Hepatocyte (in vitro differentiated cells): ENCODE measurements around the gene RIN3. TPM values are rescaled to one million over a fixed set of nuclear protein-coding genes. Genes with fewer than 3 reads are reported as not detected.

Source experiments
- DNase-seq: peaks from one replicate; pipeline ENCODE4 v3.0.0-alpha.2; 2016; ENCODE audit warnings: low spot score
- H2AFZ ChIP-seq: fragments of 200-600 bp; sonication (generic); 2 replicates; pipeline ENCODE4 v1.6.0; 2016; ENCODE audit warnings: antibody characterized with exemption, mild to moderate bottlenecking
- H3K27ac ChIP-seq: fragments of 200-600 bp; sonication (generic); 2 replicates; pipeline ENCODE4 v1.5.1; 2016; ENCODE audit warnings: mild to moderate bottlenecking
- H3K27me3 ChIP-seq: fragments of 200-600 bp; sonication (generic); 2 replicates; pipeline ENCODE4 v1.6.1; 2016
- H3K36me3 ChIP-seq: fragments of 200-600 bp; sonication (generic); replicated peaks from 2 replicates; pipeline ENCODE4 v1.5.1; 2016; ENCODE audit warnings: low read depth; ENCODE audit not compliant: insufficient read depth
- H3K4me1 ChIP-seq: fragments of 200-600 bp; sonication (generic); 2 replicates; pipeline ENCODE4 v1.5.1; 2016; ENCODE audit warnings: mild to moderate bottlenecking, moderate library complexity; ENCODE audit not compliant: insufficient read depth
- H3K4me2 ChIP-seq: fragments of 200-600 bp; sonication (generic); 2 replicates; pipeline ENCODE4 v1.6.0; 2016
- H3K4me3 ChIP-seq: fragments of 200-600 bp; sonication (generic); 2 replicates; pipeline ENCODE4 v1.5.1; 2016; ENCODE audit warnings: mild to moderate bottlenecking
- H3K79me2 ChIP-seq: fragments of 200-600 bp; sonication (generic); 2 replicates; pipeline ENCODE4 v1.6.0; 2017; ENCODE audit warnings: mild to moderate bottlenecking
- H3K9me2 ChIP-seq: fragments of 200-600 bp; sonication (generic); replicated peaks from 2 replicates; pipeline ENCODE4 v1.6.0; 2017; ENCODE audit warnings: mild to moderate bottlenecking; ENCODE audit not compliant: insufficient read depth
- H3K9me3 ChIP-seq: fragments of 200-600 bp; sonication (generic); 2 replicates; pipeline ENCODE4 v1.5.1; 2016; ENCODE audit warnings: low read depth, mild to moderate bottlenecking
- H4K20me1 ChIP-seq: fragments of 200-600 bp; sonication (generic); 2 replicates; pipeline ENCODE4 v1.6.0; 2016; ENCODE audit warnings: mild to moderate bottlenecking; ENCODE audit not compliant: insufficient read depth, poor library complexity, severe bottlenecking
- EZH2 ChIP-seq: fragments of 200-600 bp; sonication (generic); IDR thresholded peaks from 2 replicates; pipeline ENCODE4 v1.6.1; 2016; ENCODE audit warnings: antibody characterized with exemption, mild to moderate bottlenecking, borderline replicate concordance
- EZH2phosphoT487 ChIP-seq: fragments of 200-600 bp; sonication (generic); IDR thresholded peaks from one replicate; pipeline ENCODE4 v1.6.1; 2018; ENCODE audit warnings: antibody characterized with exemption, mild to moderate bottlenecking, low read depth, moderate library complexity; ENCODE audit not compliant: unreplicated experiment, severe bottlenecking
- WGBS: methylation state at CpG from one replicate; pipeline ENCODE4 v1.1.6; 2016; ENCODE audit warnings: low lambda C conversion rate; ENCODE audit errors: missing lambda C conversion rate; 5-methylcytosine and 5-hydroxymethylcytosine counted together
- polyA plus RNA-seq: library from polyadenylated mRNA; unstranded; fragments of >200 nt; fragmentation: Nextera tagmentation; extraction: Ambion mirVana; gene quantifications from 2 replicates; pipeline ENCODE4 v1.2.1, GENCODE V29; 2016
- total RNA-seq: library from RNA; depleted of rRNA; stranded (reverse); fragments of >200 nt; gene quantifications from 2 replicates; pipeline ENCODE4 v1.2.3, GENCODE V29; 2014
- TF ChIP-seq, protein P1 (sequence below): fragments of 200-600 bp; sonication (generic); IDR thresholded peaks from 2 replicates; pipeline ENCODE4 v1.5.1; 2016; ENCODE audit warnings: antibody characterized with exemption, mild to moderate bottlenecking; ENCODE audit not compliant: poor library complexity

RIN3 gene
- total and polyA plus RNA-seq, 2 experiments from 2014 or later: 4.2 to 11.8 TPM

DNA sequence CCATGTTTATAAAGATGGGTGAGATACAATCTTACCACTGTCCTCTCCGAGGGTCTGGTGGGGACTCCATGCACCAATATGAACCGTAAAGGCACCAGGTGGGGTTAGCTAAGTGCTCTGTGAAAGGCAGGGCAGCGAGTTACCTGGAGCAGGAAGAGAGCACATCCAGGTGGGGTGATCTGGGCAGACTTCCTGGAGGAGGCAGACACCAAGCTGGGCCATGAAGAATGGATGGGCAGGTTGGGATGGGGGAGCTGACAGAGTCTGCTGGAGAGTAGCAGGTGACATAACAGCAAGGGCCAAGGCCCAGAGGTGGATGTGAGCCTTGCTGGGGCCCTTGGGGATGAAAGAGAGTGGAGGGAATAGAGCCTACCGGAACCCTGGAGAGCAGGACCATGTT lies 45.9 kb downstream of the RIN3 start:
- no peaks in the 10 kb centered on the region for H3K36me3 ChIP-seq
- no peaks in the 10 kb centered on the region for H4K20me1 ChIP-seq
- no peak overlapping the region for H3K4me2 ChIP-seq
- H3K27ac ChIP-seq: no peak overlapping the region
- WGBS: 94% methylated on average over 4 of the region's 4 CpGs
- H3K9me3 ChIP-seq: no peaks in the 10 kb centered on the region
- no peak for DNase-seq
- no peaks in the 10 kb centered on the region for H3K79me2 ChIP-seq
- no peaks in the 10 kb centered on the region for H3K4me1 ChIP-seq
- no peak overlapping the region for H3K4me3 ChIP-seq
- no peaks in the 10 kb centered on the region for H3K9me2 ChIP-seq
- TF ChIP-seq EZH2phosphoT487 (no peak), EZH2 (no peak)
- TF ChIP-seq, protein P1, sequence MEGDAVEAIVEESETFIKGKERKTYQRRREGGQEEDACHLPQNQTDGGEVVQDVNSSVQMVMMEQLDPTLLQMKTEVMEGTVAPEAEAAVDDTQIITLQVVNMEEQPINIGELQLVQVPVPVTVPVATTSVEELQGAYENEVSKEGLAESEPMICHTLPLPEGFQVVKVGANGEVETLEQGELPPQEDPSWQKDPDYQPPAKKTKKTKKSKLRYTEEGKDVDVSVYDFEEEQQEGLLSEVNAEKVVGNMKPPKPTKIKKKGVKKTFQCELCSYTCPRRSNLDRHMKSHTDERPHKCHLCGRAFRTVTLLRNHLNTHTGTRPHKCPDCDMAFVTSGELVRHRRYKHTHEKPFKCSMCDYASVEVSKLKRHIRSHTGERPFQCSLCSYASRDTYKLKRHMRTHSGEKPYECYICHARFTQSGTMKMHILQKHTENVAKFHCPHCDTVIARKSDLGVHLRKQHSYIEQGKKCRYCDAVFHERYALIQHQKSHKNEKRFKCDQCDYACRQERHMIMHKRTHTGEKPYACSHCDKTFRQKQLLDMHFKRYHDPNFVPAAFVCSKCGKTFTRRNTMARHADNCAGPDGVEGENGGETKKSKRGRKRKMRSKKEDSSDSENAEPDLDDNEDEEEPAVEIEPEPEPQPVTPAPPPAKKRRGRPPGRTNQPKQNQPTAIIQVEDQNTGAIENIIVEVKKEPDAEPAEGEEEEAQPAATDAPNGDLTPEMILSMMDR: no peak
- no peaks in the 10 kb centered on the region for H3K27me3 ChIP-seq
- no peak overlapping the region for H2AFZ ChIP-seq

DNA sequence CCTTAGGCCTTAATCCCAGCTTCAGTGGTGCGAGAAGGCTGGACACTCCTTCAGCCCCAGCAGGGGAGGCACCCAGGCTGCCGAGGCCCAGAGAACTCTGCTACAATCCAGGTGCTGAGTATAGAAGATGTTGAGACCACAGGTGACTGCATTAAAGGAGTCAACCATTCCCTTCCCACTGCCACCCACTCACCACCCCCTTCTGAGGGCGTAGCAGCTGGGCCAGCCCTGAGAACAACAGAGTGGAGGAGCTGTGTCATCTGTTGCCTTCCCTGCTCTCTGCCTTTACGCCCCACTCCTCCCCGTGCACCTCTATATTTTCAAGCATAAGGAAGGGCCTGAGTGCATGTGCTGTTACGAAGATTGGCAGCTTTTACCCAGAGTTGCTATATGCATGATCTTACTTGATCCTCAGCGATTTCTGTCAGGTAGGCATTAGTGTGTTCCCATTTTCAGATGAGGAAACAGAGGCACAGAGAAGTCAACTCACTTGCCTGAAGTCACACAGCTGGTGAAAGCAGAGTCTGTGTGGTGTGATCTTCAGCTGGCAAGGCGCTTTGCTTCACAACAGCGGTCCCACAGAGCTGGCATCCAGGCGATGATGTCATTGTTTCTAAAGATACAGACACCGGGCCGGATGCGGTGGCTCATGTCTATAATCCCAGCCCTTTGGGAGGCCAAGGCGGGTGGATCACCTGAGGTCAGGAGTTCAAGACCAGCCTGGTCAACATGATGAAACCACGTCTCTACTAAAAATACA lies 46.7 kb downstream of the RIN3 start:
- no peak for DNase-seq
- Histone ChIP-seq H4K20me1 (no peaks in the 10 kb centered on the region), H3K4me1 (no peaks in the 10 kb centered on the region), H3K4me3 (no peak overlapping the region), H2AFZ (no peak overlapping the region), H3K36me3 (no peaks in the 10 kb centered on the region), H3K4me2 (no peak overlapping the region), H3K9me2 (no peaks in the 10 kb centered on the region), H3K27me3 (no peaks in the 10 kb centered on the region), H3K79me2 (no peaks in the 10 kb centered on the region), H3K9me3 (no peaks in the 10 kb centered on the region), H3K27ac (no peak overlapping the region)
- 98% methylated on average over 14 of the region's 15 CpGs for WGBS
- TF ChIP-seq EZH2phosphoT487 (no peak), EZH2 (no peak)
- TF ChIP-seq, protein P1: no peak

DNA sequence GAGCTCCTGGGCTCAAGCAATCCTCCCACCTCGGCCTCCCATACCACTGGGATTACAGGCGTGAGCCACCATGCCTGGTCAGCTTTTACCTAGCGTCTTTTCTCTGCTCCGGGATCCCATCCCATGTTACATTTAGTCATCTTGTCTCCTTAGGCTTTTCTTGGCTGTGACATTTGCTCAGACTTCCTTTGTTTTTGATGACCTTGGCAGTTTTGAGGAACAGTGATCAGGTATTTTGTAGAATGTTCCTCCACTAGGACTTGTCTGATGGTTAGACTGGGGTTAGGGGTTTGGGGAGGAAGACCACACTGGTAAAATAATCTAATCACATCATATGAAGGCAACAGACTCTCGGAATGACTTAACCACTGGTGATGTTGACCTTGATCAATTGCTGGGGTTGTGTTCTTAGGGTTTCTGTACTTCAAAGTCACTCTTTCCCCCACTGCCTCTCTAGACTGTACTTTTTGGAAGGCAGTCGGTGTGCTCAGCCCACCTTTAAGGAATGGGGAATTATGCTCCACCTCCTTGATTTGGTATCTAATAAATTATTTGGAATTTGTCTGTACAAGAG lies 48.4 kb downstream of the RIN3 start:
- DNase-seq: no peak
- no peaks in the 10 kb centered on the region for H3K79me2 ChIP-seq
- H3K9me3 ChIP-seq: no peaks in the 10 kb centered on the region
- no peak overlapping the region for H3K27ac ChIP-seq
- H3K4me3 ChIP-seq: no peak overlapping the region
- H3K4me2 ChIP-seq: no peak overlapping the region
- no peaks in the 10 kb centered on the region for H3K4me1 ChIP-seq
- no peak overlapping the region for H2AFZ ChIP-seq
- 98% methylated on average over 6 of the region's 6 CpGs for WGBS
- TF ChIP-seq, protein P1: no peak
- no peak for TF ChIP-seq EZH2phosphoT487
- no peak for TF ChIP-seq EZH2
- H3K9me2 ChIP-seq: no peaks in the 10 kb centered on the region
- no peaks in the 10 kb centered on the region for H3K27me3 ChIP-seq
- H4K20me1 ChIP-seq: no peaks in the 10 kb centered on the region
- no peaks in the 10 kb centered on the region for H3K36me3 ChIP-seq
